Stimulated activated CD8-positive, alpha-beta memory T cell treated with anti-CD3 and anti-CD28 coated beads, Interleukin-7, amount 100 ng/mL, for 24 hours (primary cell): ENCODE measurements around the gene TRAPPC3.
"Not testable (repeated sequence)": the region's sequence is repeated elsewhere in the genome, so short reads cannot be mapped to it uniquely, and the experiment has no call there.

Experiments
- DNase-seq: peaks from one replicate; pipeline ENCODE4 v3.0.0-alpha.2; 2020; ENCODE audit warnings: low read depth

The TRAPPC3 gene

DNA sequence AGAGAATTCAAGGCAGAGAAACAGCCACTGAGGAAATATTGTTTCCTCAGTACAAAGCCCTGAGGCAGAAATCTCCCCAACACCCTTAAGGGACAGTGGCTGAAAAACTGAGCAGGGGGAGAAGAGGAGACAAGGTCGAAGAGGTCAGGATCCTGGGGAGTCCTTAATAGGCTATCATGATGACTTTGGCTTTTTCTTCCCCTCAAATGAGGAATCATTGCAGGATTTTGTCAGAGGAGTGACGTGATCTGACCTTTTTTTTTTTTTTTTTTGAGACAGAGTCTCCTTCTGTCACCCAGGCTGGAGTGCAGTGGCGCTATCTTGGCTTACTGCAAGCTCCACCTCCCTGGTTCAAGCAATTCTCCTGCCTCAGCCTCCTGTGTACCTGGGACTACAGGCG lies 16.9 kb upstream of the TRAPPC3 start:
- no peak for DNase-seq

DNA sequence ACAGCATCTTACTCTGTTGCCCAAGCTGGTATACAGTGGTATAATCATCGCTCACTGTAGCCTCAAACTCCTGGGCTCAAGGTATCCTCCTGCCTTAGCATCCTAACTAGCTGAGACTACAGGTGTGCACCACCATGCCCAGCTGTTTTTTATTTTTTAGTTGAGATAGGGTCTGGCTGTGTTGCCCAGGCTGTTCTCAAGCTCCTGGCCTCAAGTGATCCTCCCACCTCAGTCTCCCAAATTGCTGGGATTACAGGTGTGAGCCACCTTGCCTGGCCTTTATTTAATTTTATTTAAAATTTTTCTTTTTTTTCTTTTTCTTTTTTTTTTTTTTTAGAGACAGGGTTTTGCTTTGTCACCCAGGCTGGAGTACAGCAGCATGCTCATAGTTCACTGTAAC lies 15.9 kb upstream of the TRAPPC3 start:
- DNase-seq: no peak

DNA sequence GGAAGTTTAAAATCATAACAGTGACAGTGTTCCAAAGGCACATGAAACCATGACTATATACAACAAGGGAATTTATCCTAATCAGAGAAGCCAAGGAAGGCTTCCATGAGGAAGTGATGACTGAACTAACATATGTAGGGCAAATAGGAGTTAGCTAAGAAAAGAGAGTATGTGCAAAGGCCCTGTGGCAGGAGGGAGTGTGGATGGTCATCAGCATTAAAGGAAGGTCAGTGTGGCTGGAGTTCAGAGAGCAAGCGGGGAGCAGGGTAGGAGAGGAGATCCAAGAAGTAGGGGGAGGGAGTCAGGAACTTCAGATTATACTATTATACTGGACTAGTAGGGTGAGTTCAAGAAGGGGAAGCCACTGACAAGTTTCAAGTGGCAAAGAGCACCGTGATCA lies 15.1 kb upstream of the TRAPPC3 start:
- DNase-seq: no peak

GRCh38 chr1:36163426-36163825 lies 14.1 kb upstream of the TRAPPC3 start:
- DNase-seq: no peak

- no peak for DNase-seq
Observed at GRCh38 chr1:36162680-36163239, 13.5 kb upstream of the TRAPPC3 start.

DNA sequence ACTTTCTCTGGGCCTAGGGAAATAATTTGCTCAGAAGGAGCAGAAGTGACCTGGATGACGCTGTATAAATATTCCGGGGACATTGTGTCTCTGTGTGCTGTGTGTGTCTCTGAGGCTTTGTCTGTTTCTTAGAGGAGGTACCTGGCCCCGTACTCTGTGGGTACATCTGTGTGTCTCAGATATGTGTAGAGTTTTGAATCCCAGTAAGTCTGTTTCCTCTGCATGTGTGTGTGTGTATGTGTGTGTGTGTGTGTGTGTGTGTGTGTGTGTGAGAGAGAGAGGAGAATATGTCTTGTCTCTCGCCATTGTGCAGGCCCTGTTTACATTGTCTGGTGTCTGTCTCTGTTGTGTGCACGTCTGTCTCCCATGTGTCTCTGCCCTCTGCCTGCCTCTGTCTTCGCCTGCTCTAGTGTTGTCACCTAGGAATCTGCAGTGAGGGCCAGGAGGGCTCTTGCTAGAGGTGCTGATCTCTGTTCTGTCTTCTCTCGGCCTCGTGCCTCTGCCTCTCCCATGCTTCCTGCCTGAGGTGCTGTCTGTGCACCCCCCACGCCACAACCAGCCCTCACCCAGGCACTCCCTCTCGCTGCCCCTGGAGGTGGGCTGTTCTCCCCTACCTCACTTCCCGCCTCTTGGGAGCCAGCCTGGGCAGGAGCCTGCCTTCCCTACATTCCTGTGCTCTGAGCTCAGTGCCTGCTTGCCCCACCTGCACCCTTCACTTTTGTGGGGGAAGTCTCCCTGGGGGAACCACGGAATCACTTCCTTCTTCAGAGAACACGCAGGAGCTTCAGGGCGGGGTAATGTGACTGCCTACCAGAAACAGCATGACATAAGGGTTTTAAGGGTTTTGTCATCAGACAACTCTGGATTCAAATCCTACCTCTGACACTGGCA lies 12.6 kb upstream of the TRAPPC3 start:
- no peak for DNase-seq

GRCh38 chr1:36160949-36161485 lies 11.7 kb upstream of the TRAPPC3 start:
- no peak for DNase-seq

- no peak for DNase-seq
Observed at GRCh38 chr1:36160388-36160948, 11.2 kb upstream of the TRAPPC3 start.

- DNase-seq: no peak
Observed at GRCh38 chr1:36159614-36160387, 10.5 kb upstream of the TRAPPC3 start.

- DNase-seq: not testable (repeated sequence)
Observed at GRCh38 chr1:36158827-36159252, 9.6 kb upstream of the TRAPPC3 start.

GRCh38 chr1:36157973-36158826 lies 8.9 kb upstream of the TRAPPC3 start:
- no peak for DNase-seq

GRCh38 chr1:36157115-36157903 lies 8.0 kb upstream of the TRAPPC3 start:
- no peak for DNase-seq

- no peak for DNase-seq
Observed at GRCh38 chr1:36156329-36157114, 7.2 kb upstream of the TRAPPC3 start.

- DNase-seq: peak; percentile 62
Observed at GRCh38 chr1:36155408-36156328, 6.4 kb upstream of the TRAPPC3 start, which contains the start of gene MAP7D1. MAP7D1 (plus strand) TSS chr1:36156160; CDS start chr1:36156418, 258 bp downstream.

- DNase-seq: no peak
Observed at GRCh38 chr1:36154765-36155407, 5.6 kb upstream of the TRAPPC3 start.

DNA sequence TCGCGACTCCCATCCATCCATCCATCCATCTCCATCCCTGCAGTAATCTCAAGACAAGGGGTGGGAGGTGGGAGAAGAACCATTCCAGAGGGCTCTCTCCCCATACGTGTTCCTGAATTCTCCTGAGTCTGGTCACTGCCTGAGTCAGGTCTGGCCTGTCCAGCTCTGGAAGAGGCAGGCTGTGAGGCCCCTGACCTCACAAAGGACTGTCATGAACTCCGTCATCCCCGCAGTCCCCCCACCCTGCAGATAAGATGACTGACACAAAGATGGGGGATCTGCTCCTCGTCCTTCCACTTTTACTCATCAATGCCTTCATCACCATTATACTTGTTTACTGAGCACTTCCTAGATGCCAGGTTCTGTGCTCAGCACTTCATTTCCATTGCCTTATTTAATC lies 5.0 kb upstream of the TRAPPC3 start:
- no peak for DNase-seq

GRCh38 chr1:36153476-36153875 lies 4.2 kb upstream of the TRAPPC3 start:
- no peak for DNase-seq

DNA sequence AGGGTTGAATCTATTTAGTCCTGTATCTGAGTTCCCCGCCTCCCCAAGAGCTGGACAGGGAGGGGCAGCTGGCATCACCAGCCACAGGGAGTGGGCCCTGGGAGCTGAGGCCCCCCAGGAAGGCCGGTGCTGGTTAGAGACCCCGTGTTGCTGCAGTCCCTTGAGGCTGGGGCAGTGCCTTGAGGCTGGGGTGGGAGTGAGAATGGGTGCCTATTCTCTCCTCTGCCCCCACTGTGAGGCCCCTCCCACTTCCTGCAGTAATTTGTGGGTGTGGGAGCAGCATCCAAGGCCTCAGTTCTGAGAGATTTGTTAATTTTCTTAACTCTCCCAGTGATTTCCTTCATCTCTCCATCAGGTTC lies 2.5 kb upstream of the TRAPPC3 start:
- DNase-seq: no peak
